Prostate gland (tissue), 2 donors: ENCODE measurements around the gene RPS6KL1.

Source experiments
- CTCF ChIP-seq, 4 experiments: fragments of 200-600 bp in 2 of 4; fragments of 450-650 bp in 2 of 4; sonication (generic) in 2 of 4; IDR thresholded peaks; 1 replicate in 3 of 4; 2 replicates in 1 of 4; pipeline ENCODE4 v1.5.1; 2016 to 2019; ENCODE audit warnings: antibody characterized with exemption in 4 of 4, mild to moderate bottlenecking in 2 of 4, moderate library complexity in 2 of 4
- POLR2A ChIP-seq: fragments of 450-650 bp; IDR thresholded peaks from one replicate; pipeline ENCODE4 v1.6.1; 2016; ENCODE audit warnings: antibody characterized with exemption, mild to moderate bottlenecking
- POLR2AphosphoS5 ChIP-seq: sonication (generic); formaldehyde crosslinking; IDR thresholded peaks from one replicate; pipeline ENCODE4 v1.6.1; 2017; ENCODE audit warnings: antibody characterized with exemption

GRCh38 chr14:74866708-74867389 lies 56.2 kb downstream of the RPS6KL1 start:
- TF ChIP-seq CTCF (IDR thresholded peaks at IDR 0.05) (no peak), POLR2A (no peak), POLR2AphosphoS5 (no peak)
